ENCODE data around the gene CKS1B. TPM values are rescaled to one million over a fixed set of nuclear protein-coding genes. Genes with fewer than 3 reads are reported as not detected.

Gene CKS1B
- total and polyA plus RNA-seq, 9 of the 15 experiments (the other 6 are each of a cell fraction or from before 2014, with no cell fraction given): 215 to 1,103 (median 460) TPM

- TF ChIP-seq FOXK2 (conservative IDR thresholded peaks at IDR 0.05 in 1 of 2, IDR thresholded peaks at IDR 0.05 in 1 of 2; ENCODE audit: low read depth in 2 of 2): no peak
- no peak for TF ChIP-seq IFI16 (CRISPR knock-in tag; IDR thresholded peaks at IDR 0.05)
- peak; percentile 85; the same call in 1 of the 2 replicates for TF ChIP-seq ZNF282 (CRISPR knock-in tag; IDR thresholded peaks at IDR 0.05)
- TF ChIP-seq PRPF4 (IDR thresholded peaks at IDR 0.05; ENCODE audit: insufficient read depth, low read depth, low read length, poor library complexity, severe bottlenecking): no peak
- no peak for TF ChIP-seq NCOA6 (IDR thresholded peaks at IDR 0.05)
- TF ChIP-seq, protein P1, sequence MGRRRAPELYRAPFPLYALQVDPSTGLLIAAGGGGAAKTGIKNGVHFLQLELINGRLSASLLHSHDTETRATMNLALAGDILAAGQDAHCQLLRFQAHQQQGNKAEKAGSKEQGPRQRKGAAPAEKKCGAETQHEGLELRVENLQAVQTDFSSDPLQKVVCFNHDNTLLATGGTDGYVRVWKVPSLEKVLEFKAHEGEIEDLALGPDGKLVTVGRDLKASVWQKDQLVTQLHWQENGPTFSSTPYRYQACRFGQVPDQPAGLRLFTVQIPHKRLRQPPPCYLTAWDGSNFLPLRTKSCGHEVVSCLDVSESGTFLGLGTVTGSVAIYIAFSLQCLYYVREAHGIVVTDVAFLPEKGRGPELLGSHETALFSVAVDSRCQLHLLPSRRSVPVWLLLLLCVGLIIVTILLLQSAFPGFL (CRISPR knock-in tag; IDR thresholded peaks at IDR 0.05): no peak
- TF ChIP-seq WHSC1 (IDR thresholded peaks at IDR 0.05; ENCODE audit: low read length): no peak
- TF ChIP-seq NUFIP1 (IDR thresholded peaks at IDR 0.05; ENCODE audit: partially characterized antibody): no peak
- TF ChIP-seq, protein P2, sequence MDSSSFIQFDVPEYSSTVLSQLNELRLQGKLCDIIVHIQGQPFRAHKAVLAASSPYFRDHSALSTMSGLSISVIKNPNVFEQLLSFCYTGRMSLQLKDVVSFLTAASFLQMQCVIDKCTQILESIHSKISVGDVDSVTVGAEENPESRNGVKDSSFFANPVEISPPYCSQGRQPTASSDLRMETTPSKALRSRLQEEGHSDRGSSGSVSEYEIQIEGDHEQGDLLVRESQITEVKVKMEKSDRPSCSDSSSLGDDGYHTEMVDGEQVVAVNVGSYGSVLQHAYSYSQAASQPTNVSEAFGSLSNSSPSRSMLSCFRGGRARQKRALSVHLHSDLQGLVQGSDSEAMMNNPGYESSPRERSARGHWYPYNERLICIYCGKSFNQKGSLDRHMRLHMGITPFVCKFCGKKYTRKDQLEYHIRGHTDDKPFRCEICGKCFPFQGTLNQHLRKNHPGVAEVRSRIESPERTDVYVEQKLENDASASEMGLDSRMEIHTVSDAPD (CRISPR knock-in tag; IDR thresholded peaks at IDR 0.05): no peak
- TF ChIP-seq RCOR1 (IDR thresholded peaks at IDR 0.05; ENCODE audit: borderline replicate concordance in 1 of 2, low read depth in 2 of 2, low read length in 2 of 2): peak in 1 of 2 experiments; percentile 23; a peak in 1 of 4 replicates
- TF ChIP-seq ZNF354B (CRISPR knock-in tag; IDR thresholded peaks at IDR 0.05): no peak
- peak; percentile 51; the same call in 1 of the 2 replicates for TF ChIP-seq HBP1 (CRISPR knock-in tag; IDR thresholded peaks at IDR 0.05)
- TF ChIP-seq HDGF (IDR thresholded peaks at IDR 0.05): 0 out of 2 replicates have a peak, but pooled peaks have one; percentile 41
- TF ChIP-seq, protein P3, sequence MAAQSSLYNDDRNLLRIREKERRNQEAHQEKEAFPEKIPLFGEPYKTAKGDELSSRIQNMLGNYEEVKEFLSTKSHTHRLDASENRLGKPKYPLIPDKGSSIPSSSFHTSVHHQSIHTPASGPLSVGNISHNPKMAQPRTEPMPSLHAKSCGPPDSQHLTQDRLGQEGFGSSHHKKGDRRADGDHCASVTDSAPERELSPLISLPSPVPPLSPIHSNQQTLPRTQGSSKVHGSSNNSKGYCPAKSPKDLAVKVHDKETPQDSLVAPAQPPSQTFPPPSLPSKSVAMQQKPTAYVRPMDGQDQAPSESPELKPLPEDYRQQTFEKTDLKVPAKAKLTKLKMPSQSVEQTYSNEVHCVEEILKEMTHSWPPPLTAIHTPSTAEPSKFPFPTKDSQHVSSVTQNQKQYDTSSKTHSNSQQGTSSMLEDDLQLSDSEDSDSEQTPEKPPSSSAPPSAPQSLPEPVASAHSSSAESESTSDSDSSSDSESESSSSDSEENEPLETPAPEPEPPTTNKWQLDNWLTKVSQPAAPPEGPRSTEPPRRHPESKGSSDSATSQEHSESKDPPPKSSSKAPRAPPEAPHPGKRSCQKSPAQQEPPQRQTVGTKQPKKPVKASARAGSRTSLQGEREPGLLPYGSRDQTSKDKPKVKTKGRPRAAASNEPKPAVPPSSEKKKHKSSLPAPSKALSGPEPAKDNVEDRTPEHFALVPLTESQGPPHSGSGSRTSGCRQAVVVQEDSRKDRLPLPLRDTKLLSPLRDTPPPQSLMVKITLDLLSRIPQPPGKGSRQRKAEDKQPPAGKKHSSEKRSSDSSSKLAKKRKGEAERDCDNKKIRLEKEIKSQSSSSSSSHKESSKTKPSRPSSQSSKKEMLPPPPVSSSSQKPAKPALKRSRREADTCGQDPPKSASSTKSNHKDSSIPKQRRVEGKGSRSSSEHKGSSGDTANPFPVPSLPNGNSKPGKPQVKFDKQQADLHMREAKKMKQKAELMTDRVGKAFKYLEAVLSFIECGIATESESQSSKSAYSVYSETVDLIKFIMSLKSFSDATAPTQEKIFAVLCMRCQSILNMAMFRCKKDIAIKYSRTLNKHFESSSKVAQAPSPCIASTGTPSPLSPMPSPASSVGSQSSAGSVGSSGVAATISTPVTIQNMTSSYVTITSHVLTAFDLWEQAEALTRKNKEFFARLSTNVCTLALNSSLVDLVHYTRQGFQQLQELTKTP (IDR thresholded peaks at IDR 0.05; ENCODE audit: low read depth in 1 of 2, partially characterized antibody in 2 of 2): peak in 1 of 2 experiments; percentile 11
- TF ChIP-seq MECOM (CRISPR knock-in tag; IDR thresholded peaks at IDR 0.05): no peak
- TF ChIP-seq XRCC5 (IDR thresholded peaks at IDR 0.05; ENCODE audit: low read depth, low read length): peak; percentile 99
- TF ChIP-seq ZNF561 (CRISPR knock-in tag; conservative IDR thresholded peaks at IDR 0.05): 0 out of 2 replicates have a peak, but pooled peaks have one; percentile 30
- TF ChIP-seq HNRNPH1 (optimal IDR thresholded peaks at IDR 0.05; ENCODE audit: low read depth, low read length): no peak
- no peak for TF ChIP-seq ZC3H4 (CRISPR knock-in tag; IDR thresholded peaks at IDR 0.05; ENCODE audit: borderline replicate concordance)
Observed at GRCh38 chr1:155017041-155017945, 42.8 kb downstream of the CKS1B start (continued).
